Posterior cingulate gyrus (tissue), 11 donors: Measurements from ENCODE around the gene TEX26.
"Not testable (repeated sequence)": the region's sequence is repeated elsewhere in the genome, so short reads cannot be mapped to it uniquely, and the experiment has no call there.

Experiments used
- DNase-seq, 10 donors: peaks; one replicate each; pipeline versions ENCODE4 v3.0.0 to v3.0.0-alpha.2; 2020 to 2021; ENCODE audit warnings: mixed read lengths in 3 of 10
- intact Hi-C: fragments of 100-400 bp; cut with DNase I; formaldehyde crosslinking; loops from one replicate; pipeline ENCODE4 v1.15.1; 2023

Gene TEX26

GRCh38 chr13:30918662-30919405 is 13.6 kb upstream of the TEX26 start:
- intact Hi-C loops: no loop called here
- DNase-seq: no peak

DNA sequence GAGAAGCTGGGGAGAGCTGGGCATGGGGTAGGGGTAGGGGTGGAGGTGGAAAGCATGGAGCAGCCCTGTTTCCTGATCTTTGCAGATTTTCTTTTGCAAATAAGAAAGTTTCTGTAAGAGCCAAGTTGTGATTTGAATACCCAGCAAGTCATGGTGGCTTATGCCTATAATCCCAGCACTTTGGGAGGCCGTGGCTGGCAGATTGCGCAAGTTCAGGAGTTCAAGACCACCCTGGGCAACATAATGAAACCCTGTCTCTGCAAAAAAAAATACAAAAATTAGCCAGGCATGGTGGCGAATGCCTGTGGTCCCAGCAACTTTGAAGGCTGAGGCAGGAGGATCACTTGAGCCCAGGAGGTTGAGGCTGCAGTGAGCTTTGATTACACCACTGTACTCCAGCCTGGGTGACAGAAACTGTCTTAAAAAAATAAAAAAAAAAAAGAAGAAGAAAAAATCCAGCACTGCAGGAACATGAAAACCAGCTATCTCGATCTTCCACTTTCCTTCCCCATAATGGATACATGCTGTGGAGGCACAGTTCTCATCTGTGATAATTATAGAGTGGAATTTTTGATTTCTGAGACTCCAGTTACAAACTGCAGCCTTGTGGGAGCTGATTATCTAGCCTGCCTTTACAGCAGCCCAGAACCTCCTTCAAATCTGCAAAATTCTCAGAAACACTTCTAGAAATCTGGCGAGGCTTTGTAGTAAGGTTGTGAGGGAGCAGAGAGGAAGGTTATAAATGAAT is 12.1 kb upstream of the TEX26 start:
- intact Hi-C loops: no loop called here
- no peak for DNase-seq

- intact Hi-C loops: no loop called here
- DNase-seq: no peak
Observed at GRCh38 chr13:30923418-30923817, 9.0 kb upstream of the TEX26 start.

DNA sequence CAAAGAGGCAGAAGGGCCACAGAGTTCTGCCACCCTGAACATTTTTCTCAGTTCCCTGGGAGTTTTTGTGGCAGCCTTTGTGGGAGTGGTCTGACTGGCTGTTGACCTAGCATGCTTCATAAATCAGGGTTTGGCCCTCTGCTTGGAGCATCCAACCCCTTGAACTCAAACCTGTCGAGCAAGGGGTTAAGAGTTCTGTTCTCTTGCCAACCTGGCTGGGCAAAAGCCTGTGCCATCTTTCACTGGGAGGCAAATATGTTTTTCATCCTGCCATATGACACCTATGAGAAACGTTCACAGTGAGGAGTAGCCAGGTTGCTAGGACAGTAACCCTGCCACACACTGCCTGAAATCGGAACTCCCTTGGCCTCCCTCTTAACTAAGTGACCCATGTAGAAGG is 7.7 kb upstream of the TEX26 start:
- DNase-seq: no peak
- intact Hi-C loops: no loop called here

- intact Hi-C loops: no loop called here
Observed at GRCh38 chr13:30925429-30925828, 7.0 kb upstream of the TEX26 start.

DNA sequence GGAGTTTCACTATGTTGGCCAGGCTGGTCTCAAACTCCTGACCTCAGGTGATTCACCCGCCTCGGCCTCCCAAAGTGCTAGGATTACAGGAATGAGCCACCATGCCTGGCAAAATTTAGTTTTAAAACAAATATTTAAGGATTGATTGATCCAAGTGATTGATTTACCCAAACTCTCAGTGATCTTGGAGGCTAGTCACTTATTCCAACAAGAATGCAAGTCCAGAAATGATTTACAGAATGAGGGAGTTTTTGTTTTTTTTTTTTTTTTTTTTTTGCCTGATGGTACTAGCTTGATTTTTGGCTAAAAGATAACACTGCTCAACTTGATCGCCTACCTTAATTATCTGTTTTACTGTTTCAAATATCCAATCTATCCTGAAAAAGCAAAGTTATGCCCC is 5.7 kb upstream of the TEX26 start:
- no peak for DNase-seq
- intact Hi-C loops: no loop called here

More at GRCh38 chr13:30925429-30925828, 7.0 kb upstream of the TEX26 start:
- DNase-seq: no peak

GRCh38 chr13:30927188-30927587 is 5.3 kb upstream of the TEX26 start:
- intact Hi-C loops, DNase-seq: not testable (repeated sequence)

- no peak for DNase-seq
- intact Hi-C loops: no loop called here
Observed at GRCh38 chr13:30927595-30927994, 4.9 kb upstream of the TEX26 start.

GRCh38 chr13:30928978-30929377 is 3.5 kb upstream of the TEX26 start:
- DNase-seq: no peak
- intact Hi-C loops: no loop called here

DNA sequence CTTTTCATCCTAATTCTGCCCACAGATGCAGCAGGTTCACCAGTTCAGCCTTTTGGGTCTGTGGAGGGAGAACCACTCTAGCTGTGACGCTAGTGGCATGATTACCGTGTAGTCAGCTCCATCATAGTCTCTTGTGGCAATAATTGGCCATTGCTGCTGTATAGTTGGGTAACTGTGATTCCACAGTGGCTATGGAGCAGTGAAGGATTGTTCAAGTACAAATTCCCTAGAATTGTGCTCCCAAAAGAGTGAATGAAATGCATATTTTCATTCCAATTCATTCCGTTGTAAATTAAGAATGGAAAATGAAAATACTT is 856 bp downstream of the TEX26 start:
- no peak for DNase-seq
- intact Hi-C loops: no loop called here

DNA sequence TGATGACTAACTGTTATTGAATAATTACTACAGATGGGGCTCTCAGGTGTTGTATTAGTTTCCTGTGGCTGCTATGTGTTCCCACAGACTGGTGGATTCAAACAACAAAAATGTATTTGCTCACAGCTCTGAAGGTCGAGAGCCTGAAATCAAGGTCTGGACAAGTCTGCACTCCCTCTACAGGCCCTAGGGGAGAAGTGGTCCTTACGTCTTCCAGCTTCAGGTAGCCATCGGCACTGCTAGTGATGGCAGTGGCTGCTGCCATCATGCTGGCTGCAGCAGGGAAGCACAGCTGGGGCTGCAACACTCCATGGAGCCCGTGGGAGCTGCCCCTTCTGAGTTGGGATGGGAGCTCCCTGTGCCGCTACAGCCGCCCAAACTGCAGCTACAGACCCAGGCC is 1.9 kb downstream of the TEX26 start:
- intact Hi-C loops: no loop called here
- DNase-seq: no peak

DNA sequence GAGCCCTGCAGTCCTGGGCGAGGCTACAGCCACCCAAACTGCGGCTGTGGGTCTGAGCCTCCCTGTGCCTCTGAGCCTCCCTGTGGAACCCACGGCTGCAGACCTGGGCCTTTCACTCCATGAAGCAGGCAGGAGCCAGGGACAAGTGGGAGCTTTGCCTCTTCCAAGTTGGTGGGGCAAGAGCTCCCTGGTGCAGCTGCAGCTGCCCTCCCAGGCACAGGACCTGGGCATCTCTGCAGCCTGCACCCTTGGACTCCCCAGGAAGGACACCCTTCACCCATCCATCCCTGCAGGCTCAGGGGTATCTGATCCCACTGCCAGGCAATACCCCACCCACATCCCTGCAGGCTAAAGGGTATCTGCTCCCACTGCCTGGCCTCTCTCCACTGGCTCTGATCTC is 2.3 kb downstream of the TEX26 start:
- peak in 1 of 10 donors; percentile 70 for DNase-seq
- intact Hi-C loops: no loop called here

GRCh38 chr13:30936971-30937370 is 4.5 kb downstream of the TEX26 start:
- no peak for DNase-seq
- intact Hi-C loops: no loop called here

GRCh38 chr13:30943881-30944280 is 11.4 kb downstream of the TEX26 start:
- intact Hi-C loops: no loop called here
- DNase-seq: no peak

DNA sequence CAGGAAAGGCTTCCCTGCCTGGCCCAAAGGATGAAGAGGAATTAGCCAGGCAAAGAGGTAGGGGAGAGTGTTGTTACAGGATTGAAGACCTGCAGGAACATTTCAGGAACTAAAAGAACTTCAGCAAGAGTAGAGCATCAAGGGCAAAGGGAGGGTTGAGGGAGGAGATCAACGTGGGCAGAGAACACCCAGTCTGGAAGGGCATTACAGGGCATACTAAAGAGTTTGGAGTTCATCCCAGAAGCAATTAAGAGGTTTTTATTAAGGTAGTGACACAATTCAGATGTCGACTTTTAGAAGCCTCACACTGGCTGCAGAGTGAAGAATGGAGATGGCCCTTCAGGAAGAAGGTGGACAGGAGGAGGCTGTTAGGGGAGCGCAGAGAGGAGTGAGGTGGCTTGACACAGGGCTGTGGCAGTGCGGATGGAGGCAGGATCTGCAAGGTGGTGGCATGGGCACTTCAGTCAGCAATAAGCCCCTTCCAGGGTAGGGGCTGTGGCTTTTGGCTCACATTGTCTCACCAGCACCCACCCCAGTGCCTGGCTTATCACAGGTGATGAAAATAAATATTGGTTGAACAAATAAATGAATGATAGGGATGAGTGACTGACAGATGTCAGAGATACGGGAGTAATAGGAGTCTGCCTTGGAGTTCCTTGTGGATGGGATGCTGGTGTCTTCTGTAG is 24.9 kb downstream of the TEX26 start:
- intact Hi-C loops: no loop called here
- no peak for DNase-seq

GRCh38 chr13:30959678-30960077 is 27.2 kb downstream of the TEX26 start:
- intact Hi-C loops: no loop called here
- no peak for DNase-seq

- DNase-seq: no peak
- intact Hi-C loops: no loop called here
Observed at GRCh38 chr13:30963791-30964190, 31.3 kb downstream of the TEX26 start.

- intact Hi-C loops: no loop called here
- no peak for DNase-seq
Observed at GRCh38 chr13:30965380-30965779, 32.9 kb downstream of the TEX26 start.

GRCh38 chr13:30966101-30966500 is 33.6 kb downstream of the TEX26 start:
- intact Hi-C loops: no loop called here
- DNase-seq: no peak

GRCh38 chr13:30968846-30969245 is 36.4 kb downstream of the TEX26 start:
- intact Hi-C loops: no loop called here
- no peak for DNase-seq

DNA sequence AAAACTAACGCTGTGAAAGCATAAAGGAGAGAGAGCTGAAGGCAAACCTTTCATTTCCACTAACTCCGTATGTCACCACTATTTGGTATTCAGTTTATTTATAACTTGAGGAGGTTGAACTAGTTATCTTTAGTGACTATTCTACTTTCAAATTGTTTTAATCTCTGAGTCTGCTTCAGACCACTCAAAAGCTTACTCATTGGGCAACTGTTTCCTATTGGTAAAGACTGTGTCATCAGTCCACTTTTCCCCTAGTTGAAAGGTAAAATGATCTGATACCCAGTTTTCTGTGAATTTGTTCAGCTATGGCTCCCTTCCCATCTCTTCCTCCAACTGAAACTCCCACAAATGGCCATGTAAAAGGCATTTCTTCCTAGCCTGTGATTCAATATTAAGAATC is 39.1 kb downstream of the TEX26 start:
- DNase-seq: no peak
- intact Hi-C loops: no loop called here

DNA sequence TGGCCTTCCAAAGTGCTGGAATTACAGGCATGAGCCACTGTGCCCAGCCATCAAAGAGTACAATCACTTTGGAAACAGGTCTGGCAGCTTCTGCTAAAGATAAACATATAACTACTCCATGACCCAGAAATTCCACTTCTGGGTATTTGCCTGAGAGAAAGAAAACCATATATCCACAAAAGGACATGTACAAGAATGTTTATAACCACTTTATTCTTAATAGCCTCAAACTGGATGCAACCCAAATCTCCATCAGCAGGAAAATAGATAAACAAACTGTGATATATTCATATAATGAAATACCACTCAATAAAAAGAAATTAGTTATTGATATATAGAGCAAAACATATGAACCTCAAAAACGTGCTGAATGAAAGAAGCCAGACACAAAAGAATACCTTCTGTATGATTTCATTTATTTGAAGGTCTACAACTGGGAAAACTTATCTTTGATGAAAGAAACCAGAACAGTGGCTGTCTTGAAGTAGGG is 40.5 kb downstream of the TEX26 start:
- DNase-seq: no peak
- intact Hi-C loops: no loop called here
